DMS 273 (cell line): Measurements from ENCODE around the gene POGK.
"Not testable (repeated sequence)": the region's sequence is repeated elsewhere in the genome, so short reads cannot be mapped to it uniquely, and the experiment has no call there.

Experiments used
- DNase-seq: peaks from one replicate; lab custom pipeline; 2025; ENCODE audit not compliant: unreplicated experiment; lab: John Stamatoyannopoulos, UW

POGK gene

GRCh38 chr1:166838766-166839599 is at the start of gene POGK:
Gene POGK (plus strand): TSS chr1:166839475. CDS start chr1:166840957, 1,482 bp downstream.
- peak; percentile 94 for DNase-seq

- no peak for DNase-seq
Observed at GRCh38 chr1:166796620-166797236, 42.5 kb upstream of the POGK start.

DNA sequence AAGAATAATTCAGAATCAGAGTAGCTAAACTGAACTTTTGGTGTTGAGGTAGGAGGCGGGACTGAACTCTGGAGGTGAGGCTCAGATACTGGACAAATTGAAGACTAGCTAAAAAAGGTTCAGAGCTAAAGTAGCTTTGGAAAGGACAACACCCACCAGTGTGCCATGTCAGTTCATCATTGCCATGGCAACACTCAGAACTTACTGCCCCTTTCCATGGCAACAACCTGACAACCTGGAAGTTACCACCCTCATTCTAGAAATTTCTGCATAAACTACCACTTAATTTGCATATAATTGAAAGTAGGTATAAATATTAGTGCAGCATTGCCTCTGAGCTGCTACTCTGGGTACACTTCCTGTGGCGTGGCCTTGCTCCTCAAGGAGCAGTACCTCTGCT is 30.3 kb upstream of the POGK start:
- DNase-seq = no peak

DNA sequence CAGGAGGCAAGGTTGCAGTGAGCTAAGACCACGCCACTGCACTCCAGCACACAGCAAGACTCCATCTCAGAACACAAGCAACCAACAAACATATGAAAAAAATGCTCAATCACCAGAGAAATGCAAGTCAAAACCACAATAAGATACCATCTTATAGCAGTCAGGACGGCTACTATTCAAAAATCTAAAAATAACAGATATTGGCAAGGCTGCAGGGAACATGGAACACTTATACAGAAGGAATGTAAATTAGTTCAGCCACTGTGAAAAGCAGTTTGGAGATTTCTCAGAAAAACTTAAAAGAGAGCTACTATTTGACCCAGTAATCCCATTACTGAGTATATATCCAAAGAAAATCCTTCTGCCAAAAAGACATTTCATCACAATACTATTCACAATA is 27.6 kb upstream of the POGK start:
- no peak for DNase-seq

GRCh38 chr1:166813508-166814223 is 25.6 kb upstream of the POGK start:
- DNase-seq = peak; percentile 24

- DNase-seq = no peak
Observed at GRCh38 chr1:166814611-166815010, 24.7 kb upstream of the POGK start.

GRCh38 chr1:166819974-166820373 is 19.3 kb upstream of the POGK start:
- DNase-seq = no peak

- peak; percentile 34 for DNase-seq
Observed at GRCh38 chr1:166822385-166822784, 16.9 kb upstream of the POGK start.

GRCh38 chr1:166827426-166827825 is 11.8 kb upstream of the POGK start:
- no peak for DNase-seq

DNA sequence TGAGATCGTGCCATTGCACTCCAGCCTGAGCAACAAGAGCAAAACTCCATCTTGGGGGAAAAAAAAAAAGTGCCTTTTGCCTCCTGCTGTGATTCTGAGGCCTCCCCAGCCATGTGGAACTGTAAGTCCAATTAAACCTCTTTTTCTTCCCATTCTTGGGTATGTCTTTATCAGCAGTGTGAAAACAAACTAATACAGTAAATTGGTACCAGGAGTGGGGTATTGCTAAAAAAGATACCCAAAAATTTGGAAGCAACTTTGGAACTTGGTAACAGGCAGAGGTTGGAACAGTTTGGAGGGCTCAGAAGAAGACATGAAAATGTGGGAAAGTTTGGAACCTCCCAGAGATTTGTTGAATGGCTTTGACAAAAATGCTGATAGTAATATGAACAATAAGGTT is 9.5 kb upstream of the POGK start:
- not testable (repeated sequence) for DNase-seq

DNA sequence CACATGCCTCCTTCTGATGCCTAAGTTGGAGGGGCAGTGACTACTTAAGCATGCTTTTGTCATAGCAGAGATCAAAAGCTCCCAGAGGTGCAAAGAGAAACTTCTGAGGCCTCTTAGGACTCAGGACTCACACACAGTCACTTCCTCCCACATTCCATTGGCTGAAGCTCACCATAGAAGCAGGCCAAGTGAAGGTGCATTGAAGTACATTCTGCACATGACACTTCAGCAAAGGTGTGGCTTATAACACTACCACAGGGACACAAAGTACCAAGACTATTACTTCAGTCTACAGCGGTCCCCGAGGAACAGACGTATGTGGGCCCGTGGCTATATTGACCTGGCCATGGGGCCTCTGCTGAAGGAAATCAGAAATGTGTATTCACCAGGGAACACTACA is 2.5 kb upstream of the POGK start:
- no peak for DNase-seq

DNA sequence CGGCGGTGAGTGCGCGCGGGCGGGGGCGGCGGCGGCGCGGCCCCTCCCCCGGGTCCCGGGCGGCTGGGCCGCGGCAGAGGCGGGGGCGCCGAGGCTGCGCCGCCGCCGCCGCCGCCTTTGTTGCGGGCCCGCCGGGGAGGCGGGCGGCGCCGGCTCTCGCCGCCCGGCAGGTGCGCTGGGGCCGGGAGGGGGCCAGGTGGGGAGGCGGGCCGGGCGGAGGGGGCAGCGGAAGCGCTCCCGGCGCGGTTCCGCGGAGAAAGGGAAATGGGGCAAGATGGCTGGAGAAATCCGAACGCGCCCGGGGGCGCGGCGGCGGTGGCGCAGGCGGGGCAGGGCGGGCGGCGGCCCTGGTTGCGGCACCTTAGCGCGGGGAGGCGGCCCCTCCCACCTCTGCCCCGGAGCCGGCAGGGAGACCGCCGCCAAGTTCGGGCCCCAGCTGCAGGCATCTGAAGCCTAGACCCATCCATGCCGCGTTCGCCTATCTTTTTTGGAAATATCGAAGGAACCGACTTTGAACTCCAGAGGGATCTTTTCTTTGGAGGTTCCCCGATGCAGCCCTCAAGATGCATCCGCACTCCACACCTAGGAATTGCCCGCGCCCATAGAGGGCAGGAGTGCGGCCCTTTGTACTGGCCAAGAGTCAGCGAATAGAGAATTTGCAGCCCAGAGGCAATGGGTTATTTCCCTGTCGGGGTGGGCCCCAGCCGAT is 479 bp downstream of the POGK start:
- DNase-seq = peak; percentile 81

DNA sequence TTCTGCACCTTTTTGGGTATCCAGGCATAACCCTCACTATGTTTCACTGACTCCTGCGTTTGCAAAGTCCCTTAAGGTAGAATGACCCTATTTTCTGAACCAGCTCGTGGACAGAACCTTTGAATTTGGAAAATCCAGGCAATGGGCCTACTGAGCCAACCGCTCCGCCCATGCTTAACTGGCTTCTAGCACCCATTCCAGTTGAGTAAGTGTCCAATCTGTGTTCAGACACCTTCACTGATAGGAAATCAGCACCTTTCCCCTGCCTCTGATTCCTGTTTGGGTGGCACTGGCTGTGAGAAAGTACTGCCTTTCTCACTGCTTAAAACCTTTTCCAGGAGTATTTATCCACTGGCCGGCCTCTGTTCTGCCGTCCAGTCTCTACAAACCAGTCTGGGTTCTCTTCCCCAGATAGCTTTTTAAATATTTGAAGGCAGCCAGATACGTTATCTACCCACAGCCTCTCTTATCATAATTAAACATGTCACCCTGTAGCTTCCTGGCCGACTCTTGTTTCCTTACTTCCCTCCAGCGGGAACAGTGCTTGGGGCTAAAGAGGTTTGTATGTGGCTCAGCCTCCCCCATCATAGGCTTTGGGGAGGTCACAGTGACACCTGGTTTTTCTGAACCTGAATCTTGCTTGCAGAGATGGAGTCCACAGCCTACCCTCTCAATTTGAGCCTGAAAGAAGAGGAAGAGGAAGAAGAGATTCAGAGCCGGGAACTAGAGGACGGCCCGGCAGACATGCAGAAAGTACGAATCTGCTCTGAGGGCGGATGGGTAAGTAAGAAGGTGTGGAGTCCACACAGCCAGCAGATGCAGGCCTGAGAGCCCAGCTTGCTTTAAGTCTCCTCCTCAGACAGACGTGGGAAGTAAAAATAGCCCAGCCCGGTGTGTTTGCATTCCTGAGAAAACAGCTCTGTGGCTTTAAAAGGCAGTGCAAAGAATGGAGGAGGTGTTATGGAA is 1.3 kb downstream of the POGK start:
- no peak for DNase-seq

DNA sequence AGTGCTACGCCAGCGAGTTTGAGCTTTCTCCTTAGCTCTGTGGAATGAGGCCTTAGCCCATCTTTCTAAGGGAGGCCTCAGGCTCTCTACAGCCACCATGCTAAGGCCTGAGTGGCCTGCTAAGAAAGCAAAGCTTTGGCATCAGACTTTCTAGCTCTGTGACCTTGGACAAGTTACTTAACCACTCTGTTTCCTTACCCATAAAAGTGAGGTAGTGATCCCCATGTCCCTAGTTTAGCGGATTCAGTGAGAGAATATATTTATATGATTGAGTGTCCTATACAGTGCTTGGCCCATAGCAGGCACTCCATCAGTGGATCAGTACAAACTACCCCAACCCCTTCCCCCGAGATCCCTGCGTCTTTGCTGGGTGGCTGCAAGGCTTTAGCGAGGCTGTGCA is 4.0 kb downstream of the POGK start:
- no peak for DNase-seq

GRCh38 chr1:166843769-166844596 is 4.7 kb downstream of the POGK start:
- DNase-seq = no peak

DNA sequence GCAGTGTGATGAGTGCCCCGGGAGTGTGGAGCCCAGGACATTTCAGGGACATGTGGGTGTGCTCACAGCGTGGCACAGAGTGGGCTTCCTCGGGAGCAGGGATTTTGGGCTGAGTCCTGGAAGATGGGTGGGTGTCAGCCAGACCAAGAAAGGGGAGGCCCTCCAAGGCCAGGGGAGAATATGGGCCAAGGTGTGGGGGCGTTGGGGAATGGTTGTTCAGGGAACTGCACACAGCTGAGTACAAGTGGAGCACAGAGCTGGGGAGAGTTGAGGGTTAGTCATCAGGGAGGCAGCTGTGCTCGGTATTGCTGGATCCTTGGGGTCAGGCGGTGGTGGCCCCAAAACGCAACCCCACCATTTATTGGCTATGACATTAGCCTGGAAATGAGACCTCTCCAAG is 5.5 kb downstream of the POGK start:
- no peak for DNase-seq

GRCh38 chr1:166848193-166848592 is 8.9 kb downstream of the POGK start:
- no peak for DNase-seq

- DNase-seq = no peak
Observed at GRCh38 chr1:166849135-166849534, 9.9 kb downstream of the POGK start.

GRCh38 chr1:166852918-166853317 is 13.6 kb downstream of the POGK start:
- DNase-seq = no peak
